G401 (cell line): ENCODE measurements around the gene ESRRA. TPM values are rescaled to one million over a fixed set of nuclear protein-coding genes. Genes with fewer than 3 reads are reported as not detected.
A peak's percentile ranks its signal among the peaks of the same experiment; 100 is the strongest.
"Not testable (repeated sequence)": the region's sequence is repeated elsewhere in the genome, so short reads cannot be mapped to it uniquely, and the experiment has no call there.

Experiments used
- DNase-seq: peaks from one replicate; pipeline ENCODE4 v3.0.0-alpha.2; 2015; ENCODE audit warnings: low spot score
- in situ Hi-C: cut with HindIII; loops from 2 replicates; pipeline ENCODE4 v1.10.0; 2016; ENCODE audit warnings: low sequenced_read_pairs, mixed read lengths
- total RNA-seq: library from RNA; depleted of rRNA; stranded (reverse); fragments of >200 nt; shearing (Covaris generic); gene quantifications from 2 replicates; pipeline ENCODE4 v1.2.3, GENCODE V29; 2014

Gene ESRRA
- total RNA-seq, 1 experiment from 2014 or later: 42.0 TPM

DNA sequence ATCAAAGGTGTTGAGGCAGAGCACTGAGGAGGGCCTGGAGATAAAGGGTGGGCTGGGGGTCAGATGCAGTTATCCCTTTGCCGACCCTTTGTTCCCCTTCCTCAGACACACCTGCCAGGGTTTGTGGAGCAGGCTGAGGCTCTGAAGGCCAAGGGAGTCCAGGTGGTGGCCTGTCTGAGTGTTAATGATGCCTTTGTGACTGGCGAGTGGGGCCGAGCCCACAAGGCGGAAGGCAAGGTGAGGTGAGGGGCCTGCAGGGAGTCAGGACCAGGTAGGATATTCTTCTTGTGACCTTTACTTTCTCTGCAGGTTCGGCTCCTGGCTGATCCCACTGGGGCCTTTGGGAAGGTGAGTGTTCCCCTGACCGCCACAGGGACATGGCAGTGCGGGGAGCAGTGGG lies 15.2 kb downstream of the ESRRA start:
- in situ Hi-C loops: no loop called here
- DNase-seq: no peak

DNA sequence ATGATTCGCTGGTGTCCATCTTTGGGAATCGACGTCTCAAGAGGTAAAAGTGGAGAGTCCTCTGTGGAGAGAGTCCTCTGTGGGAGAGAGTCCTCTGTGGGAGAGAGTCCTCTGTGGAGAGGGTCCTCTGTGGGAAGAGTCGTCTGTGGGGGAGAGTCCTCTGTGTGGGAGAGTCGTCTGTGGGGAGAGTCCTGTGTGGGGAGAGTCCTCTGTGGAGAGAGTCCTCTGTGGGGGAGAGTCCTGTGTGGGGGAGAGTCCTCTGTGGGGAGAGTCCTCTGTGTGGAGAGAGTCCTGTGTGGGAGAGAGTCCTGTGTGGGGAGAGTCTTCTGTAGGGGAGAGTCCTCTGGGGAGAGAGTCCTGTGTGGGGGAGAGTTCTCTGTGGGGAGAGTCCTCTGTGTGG lies 15.7 kb downstream of the ESRRA start:
- no peak for DNase-seq
- in situ Hi-C loops: no loop called here

DNA sequence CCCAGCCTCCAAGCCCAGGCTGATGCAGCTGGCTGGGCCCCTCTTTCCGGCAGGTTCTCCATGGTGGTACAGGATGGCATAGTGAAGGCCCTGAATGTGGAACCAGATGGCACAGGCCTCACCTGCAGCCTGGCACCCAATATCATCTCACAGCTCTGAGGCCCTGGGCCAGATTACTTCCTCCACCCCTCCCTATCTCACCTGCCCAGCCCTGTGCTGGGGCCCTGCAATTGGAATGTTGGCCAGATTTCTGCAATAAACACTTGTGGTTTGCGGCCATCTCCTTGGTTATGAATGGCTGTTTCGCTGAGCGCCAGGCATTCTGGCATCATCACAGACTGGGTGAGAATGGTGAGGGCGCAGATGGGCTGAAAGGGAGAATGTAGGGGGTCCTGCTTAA lies 16.2 kb downstream of the ESRRA start:
- in situ Hi-C loops: no loop called here
- peak; percentile 63 for DNase-seq

DNA sequence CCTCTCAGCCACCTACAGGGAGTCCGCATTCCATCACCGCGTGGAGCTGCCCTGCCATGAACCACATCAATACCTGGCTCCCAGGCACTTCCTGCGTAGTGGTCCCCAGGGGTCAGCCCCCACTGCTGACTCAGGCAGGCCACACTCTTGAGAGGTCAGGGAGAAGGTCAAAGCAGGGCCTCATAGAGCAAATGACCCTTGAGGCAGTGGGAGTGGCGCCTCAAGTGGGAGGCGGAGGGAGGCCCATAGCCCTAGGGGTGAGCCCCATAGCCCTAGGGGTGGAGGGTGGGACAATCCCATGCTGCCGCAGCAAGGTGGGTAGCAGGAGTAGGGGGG lies 17.6 kb downstream of the ESRRA start:
- in situ Hi-C loops: no loop called here
- no peak for DNase-seq

DNA sequence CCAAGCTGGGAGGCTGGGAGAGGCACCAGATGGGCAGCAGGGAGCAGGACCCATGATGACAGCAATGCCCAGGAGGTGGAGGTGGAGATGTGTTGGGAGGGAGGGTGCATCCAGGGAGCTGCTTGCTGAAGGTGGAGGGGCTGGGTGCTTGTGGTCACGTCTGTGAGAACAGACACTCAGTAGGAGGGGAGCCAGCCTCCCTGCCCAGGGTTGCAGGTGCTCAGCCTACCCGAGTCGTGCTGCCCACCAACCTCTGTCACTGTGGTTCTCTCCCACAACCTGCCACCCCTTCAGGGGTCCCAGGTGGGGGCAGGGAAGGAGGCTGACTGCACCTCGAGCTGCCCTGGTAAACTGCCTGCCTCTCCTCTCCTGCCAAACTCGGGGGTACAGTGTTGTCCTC lies 18.0 kb downstream of the ESRRA start:
- in situ Hi-C loops: no loop called here

DNA sequence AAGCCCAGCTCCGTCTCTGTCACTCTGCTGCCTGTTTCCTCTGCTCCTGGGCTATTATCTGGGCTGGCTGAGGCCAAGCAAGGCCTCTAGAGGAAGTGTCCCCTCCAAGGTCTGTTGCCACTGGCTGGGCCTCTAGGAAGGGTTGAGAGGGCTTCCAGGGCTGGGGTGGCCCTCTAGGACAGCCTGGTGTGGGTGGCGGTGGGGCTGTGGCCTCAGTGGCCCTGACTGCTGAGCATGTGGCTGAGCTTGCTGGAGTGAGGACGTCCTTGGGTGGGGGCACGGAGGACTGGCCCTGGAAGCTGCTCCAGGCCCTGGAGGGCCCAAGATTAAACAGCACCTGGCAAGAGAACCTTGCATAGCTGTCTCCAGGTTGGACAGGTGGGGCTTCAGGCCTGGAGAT lies 18.7 kb downstream of the ESRRA start:
- in situ Hi-C loops, DNase-seq: not testable (repeated sequence)

More for the DNA sequence above, 18.0 kb downstream of the ESRRA start:
- no peak for DNase-seq

DNA sequence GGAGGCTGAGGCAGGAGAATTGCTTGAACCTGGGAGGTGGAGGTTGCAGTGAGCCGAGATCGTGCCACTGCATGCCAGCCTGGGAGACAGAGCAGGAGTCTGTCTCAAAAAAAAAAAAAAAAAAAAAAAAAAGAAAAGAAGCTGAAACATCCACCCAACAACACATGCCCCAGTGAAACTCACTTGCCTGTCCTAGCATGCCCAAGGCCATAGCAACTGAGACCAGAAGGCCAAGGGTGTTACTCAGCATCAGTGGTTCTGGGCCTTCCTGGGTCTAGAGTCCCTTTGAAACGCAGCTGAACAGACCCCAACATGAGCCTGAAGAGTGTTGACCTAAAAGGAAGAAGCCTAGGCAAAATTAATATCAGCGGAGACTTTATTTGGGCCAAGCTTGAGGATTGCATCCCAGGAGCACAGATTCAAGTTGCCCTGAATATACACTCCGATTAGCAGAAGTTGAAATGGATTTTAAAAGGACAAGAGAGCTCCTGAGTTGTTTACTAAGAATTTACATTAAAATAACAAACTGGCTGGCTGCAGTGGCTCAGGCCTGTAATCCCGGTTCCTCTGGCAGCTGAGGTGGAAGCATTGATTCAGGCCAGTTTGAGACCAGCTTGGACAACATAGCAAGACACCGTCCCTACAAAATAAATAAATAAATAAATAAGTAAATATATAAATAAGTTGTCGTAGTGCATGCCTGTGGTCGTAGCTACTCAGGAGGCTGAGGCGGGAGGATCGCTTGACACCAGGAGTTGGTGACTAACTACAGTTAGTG lies 19.6 kb downstream of the ESRRA start:
- in situ Hi-C loops: no loop called here
- DNase-seq: no peak

DNA sequence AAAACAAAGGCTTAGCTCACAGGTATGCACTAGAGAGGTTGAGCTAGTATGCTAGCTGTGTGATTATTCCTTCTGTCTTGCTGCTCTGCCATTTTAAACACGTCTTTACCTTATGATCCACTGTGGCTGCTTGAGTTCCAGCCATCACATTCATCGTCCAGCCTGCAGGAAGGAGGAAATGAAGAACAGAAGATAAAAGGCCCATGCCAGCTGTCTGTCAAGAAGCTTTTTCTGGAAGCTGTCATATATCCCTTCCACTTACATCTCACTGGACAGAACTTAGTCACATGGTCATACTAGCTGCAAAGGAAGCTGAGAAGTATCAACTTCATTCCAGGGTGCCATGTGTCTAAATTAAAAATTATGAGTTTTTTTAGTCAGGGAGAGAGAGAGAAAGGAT lies 22.1 kb downstream of the ESRRA start:
- in situ Hi-C loops: no loop called here
- DNase-seq: no peak

DNA sequence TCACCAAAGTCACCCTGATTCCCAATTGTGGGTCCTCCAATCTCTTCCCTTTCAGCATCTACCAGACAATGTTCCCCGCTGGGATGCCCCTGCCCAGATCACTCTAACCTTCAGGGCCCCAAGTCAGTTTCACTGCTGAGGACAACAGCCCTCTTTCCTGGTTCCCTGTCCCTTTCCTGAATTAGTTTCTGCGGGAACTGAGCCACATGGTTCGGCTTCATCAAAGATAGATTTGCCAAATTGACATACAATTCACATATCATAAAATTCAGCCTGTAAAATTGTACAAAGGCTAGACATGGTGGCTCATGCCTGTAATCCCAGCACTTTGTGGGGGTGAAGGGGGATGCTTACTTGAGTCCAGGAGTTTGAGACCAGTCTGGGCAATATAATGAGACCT lies 22.7 kb downstream of the ESRRA start:
- in situ Hi-C loops: no loop called here
- DNase-seq: no peak

DNA sequence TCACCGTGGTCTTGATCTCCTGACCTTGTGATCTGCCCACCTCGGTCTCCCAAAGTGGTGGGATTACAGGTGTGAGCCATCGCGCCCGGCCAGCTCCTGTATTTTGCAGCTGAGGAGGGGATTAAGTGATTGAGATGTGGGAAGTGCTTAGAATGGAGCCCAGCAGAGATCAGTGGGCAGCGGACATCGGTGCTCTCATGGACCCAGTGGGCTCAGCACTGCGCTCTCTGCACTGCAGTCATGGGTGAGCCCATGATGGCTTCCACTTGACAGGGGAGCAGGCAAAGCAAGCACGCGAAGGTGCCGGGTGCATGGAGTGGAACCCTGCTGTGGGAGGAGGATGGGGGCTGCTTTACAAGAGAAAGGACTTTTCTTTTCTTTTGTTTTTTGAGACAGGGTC lies 25.6 kb downstream of the ESRRA start:
- DNase-seq: no peak
- in situ Hi-C loops: no loop called here

DNA sequence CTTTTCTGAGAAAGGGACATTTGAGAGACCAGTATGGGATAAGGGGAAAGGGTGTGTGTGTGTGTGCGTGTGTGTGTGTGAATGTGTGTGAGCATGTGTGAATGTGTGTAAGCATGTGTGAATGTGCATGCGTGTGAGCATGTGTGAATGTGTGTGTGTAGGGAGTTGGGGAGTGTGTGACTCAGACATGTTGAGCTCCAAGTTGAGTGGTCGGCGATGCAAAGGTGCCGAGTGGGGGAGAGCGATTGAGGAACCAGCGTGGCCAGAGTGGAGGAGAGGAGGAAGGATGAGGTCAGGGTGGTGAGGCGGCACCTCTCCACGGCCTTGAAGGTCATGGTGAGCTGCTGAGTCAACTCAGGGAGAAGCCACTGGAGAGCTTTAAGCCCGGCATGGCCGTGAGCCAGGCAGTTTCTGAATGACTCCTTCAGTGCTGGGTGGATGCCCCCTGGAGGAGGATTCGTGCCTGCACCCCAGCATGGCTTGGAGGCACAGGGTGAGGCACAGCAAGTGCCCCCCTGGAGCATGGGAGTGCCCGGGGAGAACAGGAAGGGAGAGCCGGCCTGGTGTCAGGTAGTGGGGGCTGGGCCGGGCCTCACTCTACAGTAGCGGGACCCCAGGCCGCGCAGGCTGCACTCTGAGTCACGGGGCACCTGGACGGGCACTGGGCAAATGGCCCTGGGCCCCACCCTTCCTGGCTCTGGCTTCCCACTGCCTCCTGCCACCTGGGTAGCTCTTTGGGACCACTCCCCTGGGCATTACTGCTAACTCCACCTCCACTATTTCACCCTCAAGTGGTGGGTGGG lies 26.4 kb downstream of the ESRRA start:
- in situ Hi-C loops: no loop called here
- DNase-seq: no peak

DNA sequence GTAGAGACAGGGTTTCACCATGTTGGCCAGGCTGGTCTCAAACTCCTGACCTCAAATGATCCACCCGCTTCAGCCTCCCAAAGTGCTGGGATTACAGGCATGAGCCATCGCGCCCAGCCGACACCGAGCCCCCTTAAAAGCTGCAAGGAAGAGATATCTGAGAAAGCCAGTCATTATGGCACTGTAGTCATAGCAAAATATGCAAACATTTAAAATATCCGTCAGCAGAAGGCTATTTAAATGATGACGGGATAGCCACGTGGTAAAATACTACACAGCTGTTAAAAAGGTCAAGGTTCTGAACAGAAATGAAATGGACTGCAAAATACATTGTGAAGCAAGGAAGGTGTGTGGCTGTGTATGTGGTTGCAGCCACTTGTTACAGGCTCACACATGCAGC lies 28.2 kb downstream of the ESRRA start:
- DNase-seq: no peak

DNA sequence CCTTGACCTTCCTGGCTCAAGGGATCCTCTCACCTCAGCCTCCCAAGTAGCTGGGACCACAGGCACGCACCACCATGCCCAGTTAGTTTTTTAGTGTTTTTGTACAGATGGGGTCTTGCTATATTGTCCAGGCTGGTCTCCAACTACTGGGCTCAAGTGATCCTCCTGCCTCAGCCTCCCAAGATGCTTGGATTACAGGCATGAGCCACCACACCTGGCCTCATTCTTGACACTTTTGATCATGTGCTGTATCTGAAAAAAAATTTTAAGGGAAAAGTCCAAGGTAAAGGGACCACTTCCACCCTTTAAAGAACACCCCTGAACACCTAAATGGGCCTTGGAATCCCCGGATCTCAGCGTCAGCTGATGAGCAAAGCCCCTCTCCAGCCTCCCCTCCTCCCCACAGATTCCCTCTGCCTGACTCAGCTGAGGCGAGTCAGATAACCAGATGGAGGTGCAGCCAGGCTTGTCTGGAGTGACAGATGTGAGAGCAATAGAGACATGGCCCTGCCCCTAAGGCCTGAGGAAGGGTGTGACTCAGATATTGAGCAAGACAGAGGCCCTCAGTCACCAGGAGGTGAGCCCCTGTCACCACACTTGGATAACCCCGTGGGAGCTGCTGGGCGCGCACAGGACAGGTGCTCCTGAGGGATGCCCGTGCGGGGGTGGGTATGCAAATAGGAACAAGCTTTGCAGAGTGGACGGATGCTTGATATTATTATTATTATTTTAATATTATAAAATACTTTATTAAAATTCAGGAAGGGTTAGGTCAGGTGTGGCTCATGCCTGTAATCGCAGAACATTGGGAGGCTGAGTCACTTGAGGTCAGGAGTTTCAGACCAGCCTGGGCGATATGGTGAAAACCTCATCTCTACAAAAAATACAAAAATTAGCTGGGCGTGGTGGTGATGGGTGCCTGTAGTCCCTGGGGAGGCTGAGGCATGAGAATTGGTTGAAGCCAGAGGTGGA lies 29.7 kb downstream of the ESRRA start:
- DNase-seq: no peak
- in situ Hi-C loops: no loop called here

More for the DNA sequence above, 28.2 kb downstream of the ESRRA start:
- in situ Hi-C loops: no loop called here

DNA sequence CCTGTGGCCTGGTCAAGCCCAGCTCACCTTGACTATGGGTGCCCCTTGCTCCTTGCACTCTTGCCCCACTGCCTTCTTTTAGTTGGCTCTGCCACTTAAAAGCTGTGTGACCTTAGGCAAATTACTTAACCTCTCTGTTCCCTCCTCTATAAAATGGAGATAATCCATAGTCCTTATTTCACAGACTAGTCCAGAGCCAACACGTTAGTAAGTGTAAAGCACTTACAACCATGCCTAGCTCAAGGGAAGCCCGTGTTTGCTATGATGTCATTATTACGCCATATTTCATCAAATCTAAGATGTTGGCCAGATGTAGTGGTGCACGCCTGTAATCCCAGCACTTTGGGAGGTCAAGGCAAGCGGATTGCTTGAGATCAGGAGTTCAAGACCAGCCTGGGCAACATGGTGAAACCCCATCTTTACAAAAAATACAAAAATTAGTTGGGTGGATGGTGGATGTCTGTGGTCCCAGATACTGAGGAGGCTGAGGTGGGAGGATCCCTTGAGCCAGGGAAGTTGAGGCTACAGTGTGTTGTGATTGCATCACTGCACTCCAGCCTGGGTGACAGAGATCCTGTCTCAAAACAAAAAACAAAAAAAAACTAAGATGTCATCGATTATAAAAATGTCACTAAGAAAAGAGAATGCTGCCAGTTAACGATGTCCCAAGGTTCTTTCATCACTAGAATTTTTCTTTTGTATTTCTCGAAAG lies 32.4 kb downstream of the ESRRA start:
- in situ Hi-C loops: no loop called here
- no peak for DNase-seq

DNA sequence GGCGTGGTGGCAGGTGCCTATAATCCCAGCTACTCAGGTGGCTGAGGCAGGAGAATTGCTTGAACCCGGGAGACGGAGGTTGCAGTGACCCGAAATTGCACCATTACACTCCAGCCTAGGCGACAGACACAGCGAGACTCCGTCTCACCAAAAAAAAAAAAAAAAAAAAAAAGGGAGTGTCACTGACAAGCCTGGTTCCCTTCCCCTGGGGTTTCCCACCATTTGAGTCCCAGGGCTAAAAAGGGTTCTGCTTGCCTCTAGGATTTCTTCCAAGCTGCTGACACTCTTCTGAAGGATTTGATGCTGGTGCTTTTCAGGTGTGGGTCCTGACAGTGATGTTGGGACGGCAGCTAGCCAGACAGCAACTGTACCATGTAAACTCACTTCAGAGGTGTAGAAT lies 33.4 kb downstream of the ESRRA start:
- no peak for DNase-seq
- in situ Hi-C loops: no loop called here

DNA sequence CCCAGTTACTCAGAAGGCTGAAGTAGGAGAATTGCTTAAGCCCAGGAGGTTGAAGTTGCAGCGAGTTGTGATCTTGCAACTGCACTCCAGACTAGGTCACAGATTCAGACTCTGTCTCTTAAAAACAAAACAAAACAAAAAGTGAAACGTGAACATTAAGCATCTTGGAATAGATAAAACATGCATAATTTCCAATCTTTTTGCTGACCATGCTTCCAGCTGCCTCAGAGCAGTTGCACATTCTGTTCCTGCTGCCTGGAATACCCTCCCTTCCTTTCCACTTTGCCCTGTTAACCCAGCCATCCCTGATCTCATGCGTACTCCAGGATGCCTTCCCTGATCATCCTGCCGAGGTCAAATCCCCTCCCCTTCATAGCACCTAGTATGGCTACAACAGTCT lies 34.0 kb downstream of the ESRRA start:
- no peak for DNase-seq
- in situ Hi-C loops: no loop called here

DNA sequence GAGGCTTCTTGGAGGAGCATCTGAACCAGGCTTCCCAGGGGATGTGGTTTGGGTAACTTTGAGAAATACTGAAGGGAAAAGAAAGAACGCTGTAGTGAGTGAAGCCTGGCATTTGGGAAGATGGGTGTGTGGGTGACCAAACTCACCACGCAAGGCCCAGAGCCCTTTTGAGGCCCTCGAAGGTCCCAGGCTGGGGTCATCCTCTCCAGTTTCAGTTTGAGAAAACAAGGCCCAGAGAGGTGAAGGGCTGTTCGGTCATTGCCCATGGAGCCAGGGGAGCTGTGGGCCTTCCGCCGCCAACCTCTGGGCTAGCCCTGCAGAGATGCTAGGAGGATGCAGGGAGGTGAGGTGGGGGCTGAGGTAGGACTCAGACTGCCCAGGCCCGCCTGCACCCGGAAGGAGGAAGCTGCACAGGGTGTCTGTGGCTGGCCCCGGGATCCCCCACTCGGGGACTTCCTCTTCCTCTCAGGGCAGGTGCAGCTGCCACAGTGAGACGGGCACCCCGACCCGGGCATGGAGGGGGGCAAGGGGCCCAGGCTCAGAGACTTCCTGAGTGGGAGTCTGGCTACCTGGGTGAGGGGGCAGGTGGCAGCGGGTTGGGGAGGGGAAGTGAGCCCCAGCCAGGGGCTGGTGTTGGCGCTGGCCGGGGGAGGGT lies 34.6 kb downstream of the ESRRA start, which contains the start of gene CCDC88B:
CCDC88B (plus strand) TSS at position 451 of the 655 bp plus-strand sequence; CDS start at position 514, 63 bp downstream.
- in situ Hi-C loops: no loop called here
- no peak for DNase-seq

DNA sequence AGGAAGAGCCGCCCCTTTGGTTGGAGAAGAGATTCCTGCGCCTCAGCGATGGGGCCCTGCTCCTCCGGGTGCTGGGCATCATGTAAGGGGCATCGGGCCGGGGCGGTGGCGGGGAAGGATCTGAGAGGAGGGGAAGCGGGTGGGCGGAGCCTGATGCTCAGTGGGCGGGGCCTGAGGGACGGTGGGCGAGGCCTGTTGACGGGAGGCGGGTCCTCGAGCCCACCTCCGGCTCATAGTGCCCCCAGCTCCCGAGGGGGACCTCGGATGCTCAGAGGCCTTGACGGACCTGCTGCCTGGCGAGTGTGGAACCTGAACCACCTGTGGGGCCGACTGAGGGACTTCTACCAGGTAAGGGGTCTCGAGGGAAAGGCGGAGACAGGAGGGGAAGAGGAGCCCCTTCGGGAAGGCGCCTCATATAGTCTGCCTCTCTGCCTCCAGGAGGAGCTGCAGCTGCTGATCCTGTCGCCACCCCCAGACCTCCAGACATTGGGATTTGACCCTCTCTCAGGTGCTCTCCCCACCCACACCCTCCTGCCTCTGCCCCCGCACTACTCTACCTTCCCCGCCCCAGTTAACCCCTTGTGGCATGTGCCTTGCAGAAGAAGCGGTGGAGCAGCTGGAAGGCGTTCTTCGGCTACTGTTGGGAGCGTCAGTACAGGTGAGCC lies 35.5 kb downstream of the ESRRA start:
- no peak for DNase-seq

More for the DNA sequence above, 35.5 kb downstream of the ESRRA start:
- in situ Hi-C loops: no loop called here
